HG03354 (cell line): Measurements from ENCODE around the gene ZNF304.

Source experiments
- ATAC-seq: cut with Tn5 transposase; IDR thresholded peaks from one replicate; pipeline ENCODE4 v1.9.1; 2021; ENCODE audit warnings: mild to moderate bottlenecking; ENCODE audit not compliant: unreplicated experiment, poor library complexity, severe bottlenecking

ZNF304 gene

GRCh38 chr19:57350877-57351805, at the start of gene ZNF304:
Gene ZNF304 (plus strand): TSS chr19:57351271. CDS start chr19:57351665, 394 bp downstream.
- ATAC-seq = peak; percentile 99

- no peak for ATAC-seq
Observed at GRCh38 chr19:57302020-57302465, 49.0 kb upstream of the ZNF304 start.

- no peak for ATAC-seq
Observed at GRCh38 chr19:57302727-57303401, 48.2 kb upstream of the ZNF304 start.

GRCh38 chr19:57305056-57305455, 46.0 kb upstream of the ZNF304 start:
- ATAC-seq = no peak

GRCh38 chr19:57308514-57308913, 42.6 kb upstream of the ZNF304 start:
- no peak for ATAC-seq

- ATAC-seq = no peak
Observed at GRCh38 chr19:57310792-57311191, 40.3 kb upstream of the ZNF304 start.

GRCh38 chr19:57314146-57314545, 36.9 kb upstream of the ZNF304 start:
- ATAC-seq = no peak

- no peak for ATAC-seq
Observed at GRCh38 chr19:57317503-57317902, 33.6 kb upstream of the ZNF304 start.

- ATAC-seq = no peak
Observed at GRCh38 chr19:57319869-57320179, 31.2 kb upstream of the ZNF304 start.

- peak; percentile 99 for ATAC-seq
Observed at GRCh38 chr19:57320180-57321084, 30.6 kb upstream of the ZNF304 start, which contains the start of gene ZNF543. Gene ZNF543 (plus strand): TSS chr19:57320472. CDS start chr19:57320854, 382 bp downstream.

GRCh38 chr19:57321116-57321515, 30.0 kb upstream of the ZNF304 start:
- no peak for ATAC-seq

GRCh38 chr19:57321751-57322150, 29.3 kb upstream of the ZNF304 start:
- ATAC-seq = no peak

GRCh38 chr19:57324992-57325391, 26.1 kb upstream of the ZNF304 start:
- ATAC-seq = no peak

GRCh38 chr19:57327993-57328392, 23.1 kb upstream of the ZNF304 start:
- ATAC-seq = no peak

GRCh38 chr19:57334191-57334590, 16.9 kb upstream of the ZNF304 start:
- no peak for ATAC-seq

GRCh38 chr19:57338877-57339276, 12.2 kb upstream of the ZNF304 start:
- no peak for ATAC-seq

- no peak for ATAC-seq
Observed at GRCh38 chr19:57342582-57342981, 8.5 kb upstream of the ZNF304 start.

GRCh38 chr19:57348136-57348535, 2.9 kb upstream of the ZNF304 start:
- ATAC-seq = no peak

- no peak for ATAC-seq
Observed at GRCh38 chr19:57351867-57352266, 796 bp downstream of the ZNF304 start.

GRCh38 chr19:57355916-57356315, 4.8 kb downstream of the ZNF304 start:
- ATAC-seq = no peak
